GM19372 (cell line): ENCODE data around the gene PPP1R10.
"Not testable (repeated sequence)": the region's sequence is repeated elsewhere in the genome, so short reads cannot be mapped to it uniquely, and the experiment has no call there.

Experiments used
- ATAC-seq: cut with Tn5 transposase; IDR thresholded peaks from one replicate; pipeline ENCODE4 v1.9.1; 2021; ENCODE audit warnings: mild to moderate bottlenecking, low read depth, moderate library complexity; ENCODE audit not compliant: unreplicated experiment

Gene PPP1R10

GRCh38 chr6:30616811-30617564 is at the start of gene PPP1R10:
Gene PPP1R10, minus strand, starts transcription at chr6:30617243. Its CDS starts 7,299 bp downstream, at chr6:30609944.
- ATAC-seq: peak; percentile 78

- ATAC-seq: not testable (repeated sequence)
These were observed 49.3 kb upstream of the PPP1R10 start for GRCh38 chr6:30666300-30666699.

GRCh38 chr6:30664994-30665767 is 48.1 kb upstream of the PPP1R10 start:
- no peak for ATAC-seq

- not testable (repeated sequence) for ATAC-seq
These were observed 40.9 kb upstream of the PPP1R10 start for GRCh38 chr6:30657922-30658321.

- ATAC-seq: no peak
These were observed 40.4 kb upstream of the PPP1R10 start for GRCh38 chr6:30657454-30657853.

GRCh38 chr6:30656513-30656912 is 39.5 kb upstream of the PPP1R10 start:
- ATAC-seq: no peak

GRCh38 chr6:30655743-30656094 is 38.7 kb upstream of the PPP1R10 start:
- no peak for ATAC-seq

GRCh38 chr6:30654798-30655742 is 38.0 kb upstream of the PPP1R10 start:
- ATAC-seq: no peak

- ATAC-seq: no peak
These were observed 34.1 kb upstream of the PPP1R10 start for GRCh38 chr6:30651143-30651542.

GRCh38 chr6:30647242-30648116 is 30.4 kb upstream of the PPP1R10 start:
- ATAC-seq: peak; percentile 67

- ATAC-seq: peak; percentile 63
These were observed 29.6 kb upstream of the PPP1R10 start, which contains the start of gene C6orf136 for GRCh38 chr6:30646450-30647241. Gene C6orf136, plus strand, starts transcription at chr6:30647133. Its CDS starts 99 bp downstream, at chr6:30647232.

GRCh38 chr6:30645989-30646388 is 28.9 kb upstream of the PPP1R10 start:
- no peak for ATAC-seq

- ATAC-seq: no peak
These were observed 27.7 kb upstream of the PPP1R10 start for GRCh38 chr6:30644769-30645168.

- no peak for ATAC-seq
These were observed 26.6 kb upstream of the PPP1R10 start for GRCh38 chr6:30643656-30644055.

- no peak for ATAC-seq
These were observed 24.0 kb upstream of the PPP1R10 start for GRCh38 chr6:30641048-30641447.

- no peak for ATAC-seq
These were observed 23.4 kb upstream of the PPP1R10 start for GRCh38 chr6:30640481-30640880.

- no peak for ATAC-seq
These were observed 18.8 kb upstream of the PPP1R10 start for GRCh38 chr6:30635834-30636233.

GRCh38 chr6:30626484-30627366 is 9.7 kb upstream of the PPP1R10 start, which contains the start of gene ATAT1:
Gene ATAT1, plus strand, starts transcription at chr6:30626874.
- no peak for ATAC-seq
